Activated T-helper 2 cell treated with anti-CD3 and anti-CD28 coated beads, Interferon-gamma antibody, Interleukin-2, Interleukin-4, amounts not matched to agents 10 μg/mL and 5 μg/mL and 100 μg/mL, durations not matched to agents 14 hours and 24 hours and 36 hours (primary cell): ENCODE measurements around the gene SMAP1. TPM values are rescaled to one million over a fixed set of nuclear protein-coding genes. Genes with fewer than 3 reads are reported as not detected.

Experiments
- DNase-seq: peaks from one replicate; pipeline ENCODE4 v3.0.0; 2021; ENCODE audit warnings: low spot score
- H3K27ac Mint-ChIP-seq: one replicate; pipeline ENCODE4 v1.8.0; 2021; ENCODE audit warnings: mixed read lengths
- H3K27me3 Mint-ChIP-seq: one replicate; pipeline ENCODE4 v1.8.0; 2021; ENCODE audit warnings: low read depth, mixed read lengths
- H3K36me3 Mint-ChIP-seq: one replicate; pipeline ENCODE4 v1.8.0; 2021; ENCODE audit warnings: low read depth, mixed read lengths
- H3K4me1 Mint-ChIP-seq: one replicate; pipeline ENCODE4 v1.8.0; 2021; ENCODE audit warnings: low read depth, mixed read lengths
- H3K4me3 Mint-ChIP-seq: one replicate; pipeline ENCODE4 v1.8.0; 2021; ENCODE audit warnings: low read depth, mild to moderate bottlenecking, moderate library complexity, mixed read lengths
- H3K9me3 Mint-ChIP-seq: one replicate; pipeline ENCODE4 v1.8.0; 2021; ENCODE audit warnings: mixed read lengths
- intact Hi-C: fragments of 100-400 bp; cut with micrococcal nuclease; formaldehyde crosslinking; loops from one replicate; pipeline ENCODE4 v1.15.1; 2023
- total RNA-seq: library from RNA; stranded (reverse); gene quantifications from 2 replicates; pipeline ENCODE4 v1.2.3, GENCODE V29; 2022

Gene SMAP1
- total RNA-seq, 1 donor from 2014 or later, result 26.0 TPM

DNA sequence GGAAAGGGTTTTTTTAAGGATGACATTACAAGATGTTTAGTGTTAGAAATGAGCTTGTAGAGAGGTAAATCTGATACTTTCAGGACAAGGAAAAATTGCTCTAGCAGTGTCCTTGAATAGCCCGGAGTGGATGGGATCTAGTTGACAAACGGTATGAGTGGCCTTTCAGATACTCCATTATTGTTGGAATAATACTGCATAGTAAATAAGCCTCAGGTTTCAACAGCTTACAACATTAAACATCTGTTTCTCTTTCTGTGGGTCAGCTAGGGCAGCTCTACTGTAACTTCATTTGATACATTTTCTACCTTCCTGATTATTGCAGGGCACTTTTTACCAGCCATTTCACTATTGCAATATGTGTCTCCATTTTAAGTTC is 171.2 kb downstream of the SMAP1 start:
- no peak overlapping the region for H3K27ac Mint-ChIP-seq
- peaks cover 2% of the 10 kb centered on the region for H3K36me3 Mint-ChIP-seq
- no peak overlapping the region for H3K4me3 Mint-ChIP-seq
- no peaks in the 10 kb centered on the region for H3K9me3 Mint-ChIP-seq
- intact Hi-C loops, result no loop called here
- no peaks in the 10 kb centered on the region for H3K27me3 Mint-ChIP-seq
- peaks cover 2% of the 10 kb centered on the region for H3K4me1 Mint-ChIP-seq
- DNase-seq, result no peak

GRCh38 chr6:70839286-70840266 is 171.9 kb downstream of the SMAP1 start:
- no peak overlapping the region for H3K27ac Mint-ChIP-seq
- intact Hi-C loops, result no loop called here
- H3K4me1 Mint-ChIP-seq, result peaks cover 2% of the 10 kb centered on the region
- no peaks in the 10 kb centered on the region for H3K9me3 Mint-ChIP-seq
- no peak overlapping the region for H3K4me3 Mint-ChIP-seq
- H3K27me3 Mint-ChIP-seq, result no peaks in the 10 kb centered on the region
- H3K36me3 Mint-ChIP-seq, result peaks cover under 1% of the 10 kb centered on the region
- DNase-seq, result no peak

DNA sequence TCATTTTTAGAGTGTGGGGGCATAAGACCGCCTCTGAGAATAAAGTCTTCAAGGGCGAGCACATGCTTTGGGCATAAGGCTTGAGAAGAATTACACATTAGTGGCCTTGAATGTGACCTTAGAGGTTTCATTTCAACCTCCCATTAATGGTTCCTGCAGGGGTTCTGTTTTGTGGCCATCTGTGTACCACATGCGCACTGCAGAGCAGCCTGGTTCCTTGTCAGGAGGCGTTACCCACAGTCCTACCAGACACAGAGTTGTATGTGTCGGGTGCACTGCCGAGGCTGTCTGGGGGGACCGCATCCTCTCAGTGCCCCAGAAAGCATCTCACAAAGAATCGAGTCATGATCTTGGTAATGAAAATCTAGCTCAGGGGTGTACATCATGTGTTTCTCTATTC is 173.4 kb downstream of the SMAP1 start:
- Mint-ChIP-seq H3K27me3 (no peaks in the 10 kb centered on the region), H3K4me3 (no peak overlapping the region), H3K27ac (no peak overlapping the region), H3K36me3 (peaks cover 6% of the 10 kb centered on the region), H3K4me1 (peaks cover 2% of the 10 kb centered on the region), H3K9me3 (no peaks in the 10 kb centered on the region)
- intact Hi-C loops, result no loop called here
- DNase-seq, result no peak

GRCh38 chr6:70842541-70842940 is 174.9 kb downstream of the SMAP1 start:
- Mint-ChIP-seq H3K27ac (no peak overlapping the region), H3K27me3 (no peaks in the 10 kb centered on the region), H3K36me3 (peaks cover 8% of the 10 kb centered on the region), H3K4me1 (peaks cover 2% of the 10 kb centered on the region), H3K4me3 (no peak overlapping the region), H3K9me3 (no peaks in the 10 kb centered on the region)
- intact Hi-C loops, result no loop called here
- DNase-seq, result no peak

DNA sequence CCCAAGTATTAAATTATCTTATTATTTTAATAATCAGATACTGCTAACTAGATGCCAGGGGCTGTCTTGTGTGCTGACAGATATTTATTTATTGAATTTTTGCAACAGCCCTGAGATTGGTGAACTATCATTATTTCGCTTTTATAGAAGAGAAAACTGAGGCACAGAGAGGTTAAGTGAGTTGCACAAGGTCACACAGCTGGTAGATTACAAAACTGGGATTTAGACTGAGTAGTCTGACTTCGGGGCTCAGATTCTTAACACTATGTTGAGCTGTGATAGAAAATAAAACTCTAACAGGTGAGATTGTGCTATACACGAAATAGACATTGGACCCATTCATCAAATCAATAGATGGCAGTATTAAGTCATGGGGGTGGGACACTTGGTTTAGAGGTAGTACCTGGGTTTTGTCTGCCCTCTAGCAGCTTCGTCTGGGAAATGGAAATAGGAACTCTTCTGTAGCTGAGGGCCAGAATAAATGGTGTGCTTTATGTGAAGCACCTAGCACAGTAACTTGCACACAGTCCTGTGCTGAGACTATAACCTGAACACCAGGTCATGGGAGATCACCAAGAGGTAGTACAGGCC is 175.7 kb downstream of the SMAP1 start:
- DNase-seq, result no peak
- H3K36me3 Mint-ChIP-seq, result peaks cover 12% of the 10 kb centered on the region
- intact Hi-C loops, result no loop called here
- no peaks in the 10 kb centered on the region for H3K27me3 Mint-ChIP-seq
- peaks cover 2% of the 10 kb centered on the region for H3K4me1 Mint-ChIP-seq
- H3K4me3 Mint-ChIP-seq, result no peak overlapping the region
- no peak overlapping the region for H3K27ac Mint-ChIP-seq
- no peaks in the 10 kb centered on the region for H3K9me3 Mint-ChIP-seq

DNA sequence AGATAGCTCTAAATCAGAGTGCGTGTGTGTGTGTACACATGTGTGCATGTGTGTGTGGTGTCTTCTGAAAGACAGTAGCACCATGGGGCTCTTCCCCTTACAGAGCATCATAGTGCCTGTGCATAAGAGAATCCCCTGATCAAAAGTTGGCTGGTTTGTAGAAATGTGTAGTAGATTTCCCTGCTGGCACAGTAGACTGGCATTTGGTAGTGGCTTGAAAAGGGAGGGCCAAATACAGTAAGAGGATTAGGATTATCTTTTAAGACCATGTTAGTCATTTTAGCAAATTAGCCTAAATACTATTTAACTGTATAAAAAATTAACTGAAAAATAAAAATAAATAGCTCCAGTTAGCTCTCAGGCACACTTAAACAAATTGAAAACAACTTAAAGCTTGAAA is 176.6 kb downstream of the SMAP1 start:
- no peaks in the 10 kb centered on the region for H3K27me3 Mint-ChIP-seq
- H3K4me1 Mint-ChIP-seq, result peaks cover 2% of the 10 kb centered on the region
- H3K36me3 Mint-ChIP-seq, result peaks cover 16% of the 10 kb centered on the region
- intact Hi-C loops, result no loop called here
- no peak overlapping the region for H3K27ac Mint-ChIP-seq
- no peak for DNase-seq
- H3K9me3 Mint-ChIP-seq, result no peaks in the 10 kb centered on the region
- H3K4me3 Mint-ChIP-seq, result no peak overlapping the region

GRCh38 chr6:70846207-70846835 is 178.6 kb downstream of the SMAP1 start:
- intact Hi-C loops, result no loop called here
- no peak for DNase-seq
- Mint-ChIP-seq H3K36me3 (peaks cover 16% of the 10 kb centered on the region), H3K4me1 (no peaks in the 10 kb centered on the region), H3K4me3 (no peak overlapping the region), H3K27ac (no peak overlapping the region), H3K9me3 (no peaks in the 10 kb centered on the region), H3K27me3 (no peaks in the 10 kb centered on the region)

DNA sequence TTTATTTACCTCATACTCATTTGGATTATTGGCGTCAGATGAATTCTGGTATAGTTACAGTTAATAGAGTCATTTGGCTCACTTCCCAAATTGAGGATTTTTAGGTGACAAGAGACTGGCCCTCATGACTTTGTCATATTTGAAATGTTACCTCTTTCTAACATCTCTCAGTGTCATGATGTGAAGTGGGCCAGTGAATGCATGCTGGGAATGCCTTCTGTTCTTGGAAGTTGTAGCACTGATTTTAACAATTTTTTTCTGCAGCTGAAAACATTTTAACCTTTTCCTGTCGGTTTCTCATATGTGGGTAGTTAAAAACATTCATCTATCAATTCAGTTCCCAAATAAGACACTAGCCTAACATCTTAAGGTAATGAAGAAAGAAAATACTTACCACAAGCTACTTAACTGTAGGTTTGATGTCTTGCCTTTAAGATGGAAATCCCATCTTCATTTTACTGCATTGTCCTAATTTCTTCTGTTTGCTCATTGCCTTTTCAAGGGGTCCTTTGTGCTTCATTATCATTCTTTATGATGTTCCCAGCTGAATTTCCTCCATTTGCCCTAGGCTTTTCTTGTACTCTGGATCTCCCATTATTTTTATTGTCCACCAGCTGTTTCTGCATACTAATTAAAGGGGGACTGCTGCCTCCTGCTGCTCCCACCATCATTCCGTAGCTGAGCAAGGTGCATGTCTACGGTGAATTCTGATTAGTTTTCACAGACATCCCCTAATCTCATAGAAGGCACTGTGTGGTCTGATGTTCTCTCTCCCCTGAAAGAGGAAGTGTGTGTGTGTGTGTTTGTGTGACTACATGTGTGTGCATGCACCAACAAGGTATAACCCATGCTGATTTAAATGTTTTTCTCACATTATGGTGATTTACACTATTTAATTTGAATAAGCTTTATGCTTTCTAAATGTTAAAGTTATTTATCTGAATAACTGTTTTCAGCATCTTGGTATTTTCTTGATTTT is 179.7 kb downstream of the SMAP1 start:
- Mint-ChIP-seq H3K27me3 (no peaks in the 10 kb centered on the region), H3K4me3 (no peak overlapping the region), H3K9me3 (no peaks in the 10 kb centered on the region), H3K27ac (no peak overlapping the region), H3K4me1 (no peaks in the 10 kb centered on the region), H3K36me3 (peaks cover 16% of the 10 kb centered on the region)
- intact Hi-C loops, result no loop called here
- no peak for DNase-seq

- no peaks in the 10 kb centered on the region for H3K27me3 Mint-ChIP-seq
- H3K4me1 Mint-ChIP-seq, result no peaks in the 10 kb centered on the region
Measured at GRCh38 chr6:70849348-70850069, 181.8 kb downstream of the SMAP1 start.

DNA sequence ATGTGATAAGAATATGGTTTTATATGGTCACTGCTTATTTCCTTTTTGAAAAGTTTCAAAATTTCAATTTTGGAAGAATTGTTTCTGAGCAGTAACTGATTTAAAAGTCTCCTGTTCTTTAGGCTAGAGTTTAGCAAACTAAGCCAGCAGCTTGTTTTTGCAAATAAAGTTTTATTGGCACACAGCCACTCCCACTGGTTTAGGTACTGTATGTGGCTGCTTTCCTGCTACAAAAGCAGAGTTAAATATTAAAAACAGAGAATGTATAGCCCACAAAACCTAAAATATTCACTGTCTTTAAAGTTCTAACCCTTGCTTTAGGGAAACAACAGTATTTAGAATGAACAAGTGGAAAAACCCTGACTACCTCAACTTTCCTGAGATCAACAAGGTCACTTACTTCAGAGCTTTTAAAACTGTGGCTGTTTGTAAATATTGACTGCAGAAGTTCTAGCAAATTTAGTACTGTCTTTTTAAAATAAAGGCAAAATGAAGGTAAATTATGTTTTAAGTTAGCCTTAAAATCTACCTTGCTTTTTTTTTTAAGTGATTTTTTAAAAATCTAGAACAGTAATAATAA is 185.1 kb downstream of the SMAP1 start:
- no peak for DNase-seq
- Mint-ChIP-seq H3K4me1 (no peaks in the 10 kb centered on the region), H3K27me3 (no peaks in the 10 kb centered on the region), H3K36me3 (peaks cover 15% of the 10 kb centered on the region), H3K4me3 (no peak overlapping the region), H3K27ac (no peak overlapping the region), H3K9me3 (no peaks in the 10 kb centered on the region)
- intact Hi-C loops, result no loop called here

More at GRCh38 chr6:70849348-70850069, 181.8 kb downstream of the SMAP1 start:
- Mint-ChIP-seq H3K36me3 (peaks cover 25% of the 10 kb centered on the region), H3K4me3 (no peak overlapping the region), H3K27ac (no peak overlapping the region), H3K9me3 (no peaks in the 10 kb centered on the region)
- no peak for DNase-seq
- intact Hi-C loops, result no loop called here

GRCh38 chr6:70857387-70858077 is 189.8 kb downstream of the SMAP1 start:
- DNase-seq, result no peak
- Mint-ChIP-seq H3K4me3 (no peak overlapping the region), H3K36me3 (peaks cover 26% of the 10 kb centered on the region), H3K4me1 (no peaks in the 10 kb centered on the region), H3K27me3 (no peaks in the 10 kb centered on the region), H3K27ac (no peak overlapping the region), H3K9me3 (no peaks in the 10 kb centered on the region)
- intact Hi-C loops, result no loop called here
